ENCODE data around the gene RARRES2. TPM values are rescaled to one million over a fixed set of nuclear protein-coding genes. Genes with fewer than 3 reads are reported as not detected.
A peak's percentile ranks its signal among the peaks of the same experiment; 100 is the strongest.

Gene RARRES2
- total and polyA plus RNA-seq, 2 of the 13 experiments (the other 11 are each of a cell fraction or from before 2014, with no cell fraction given), result 134 to 172 TPM

DNA sequence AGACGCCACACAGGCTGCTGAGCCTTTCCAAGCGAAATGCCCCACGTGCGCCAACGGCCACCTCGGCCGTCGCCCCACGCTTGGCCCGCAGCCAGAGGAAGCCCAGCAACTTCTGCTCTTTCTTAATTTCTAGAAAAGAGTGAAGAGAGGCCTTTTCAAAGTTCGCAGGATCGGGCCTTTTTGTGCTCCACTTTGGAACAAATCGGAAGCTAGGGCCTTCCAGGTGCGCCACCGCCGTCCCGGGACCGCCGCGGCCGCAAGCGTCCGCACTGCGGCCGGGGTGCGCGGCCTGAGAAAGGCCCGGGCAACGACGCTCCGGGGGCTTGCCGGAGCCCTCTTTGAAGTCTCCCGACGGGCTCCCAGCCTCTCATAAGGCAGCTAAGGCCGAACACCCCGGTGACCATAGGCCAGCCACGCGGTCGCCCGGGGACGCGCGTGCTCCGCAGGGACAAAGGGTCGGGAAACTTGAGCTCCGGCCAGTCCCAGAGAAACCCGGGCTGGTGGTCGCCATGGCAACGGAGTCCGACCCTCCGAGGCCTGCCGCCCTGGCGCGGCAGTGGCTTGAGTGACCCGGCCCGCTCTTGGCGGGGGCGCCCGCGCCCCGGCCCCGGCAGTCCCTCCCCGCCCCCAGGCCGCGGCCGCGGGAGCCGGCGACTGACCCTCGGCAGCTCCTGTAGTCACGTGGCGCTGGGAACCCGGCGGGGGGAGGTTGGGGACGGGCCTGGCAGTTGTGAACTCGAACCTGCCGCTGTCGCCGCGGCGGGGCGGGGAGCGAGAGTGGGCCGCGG lies 26.9 kb upstream of the RARRES2 start, which contains the start of gene REPIN1 (continued):
- TF ChIP-seq, protein P1, sequence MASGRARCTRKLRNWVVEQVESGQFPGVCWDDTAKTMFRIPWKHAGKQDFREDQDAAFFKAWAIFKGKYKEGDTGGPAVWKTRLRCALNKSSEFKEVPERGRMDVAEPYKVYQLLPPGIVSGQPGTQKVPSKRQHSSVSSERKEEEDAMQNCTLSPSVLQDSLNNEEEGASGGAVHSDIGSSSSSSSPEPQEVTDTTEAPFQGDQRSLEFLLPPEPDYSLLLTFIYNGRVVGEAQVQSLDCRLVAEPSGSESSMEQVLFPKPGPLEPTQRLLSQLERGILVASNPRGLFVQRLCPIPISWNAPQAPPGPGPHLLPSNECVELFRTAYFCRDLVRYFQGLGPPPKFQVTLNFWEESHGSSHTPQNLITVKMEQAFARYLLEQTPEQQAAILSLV (CRISPR knock-in tag; IDR thresholded peaks at IDR 0.05; ENCODE audit: borderline replicate concordance), result no peak; the same call in 1 of the 2 replicates
- TF ChIP-seq TSC22D2 (CRISPR knock-in tag; IDR thresholded peaks at IDR 0.05; ENCODE audit: borderline replicate concordance) (no peak), PHF5A (CRISPR knock-in tag; IDR thresholded peaks at IDR 0.05; ENCODE audit: low read depth, unreplicated experiment) (no peak), ZNF563 (CRISPR knock-in tag; IDR thresholded peaks at IDR 0.05) (peak; percentile 91), MTERF4 (CRISPR knock-in tag; IDR thresholded peaks at IDR 0.05) (peak; percentile 73), ZNF512B (CRISPR knock-in tag; IDR thresholded peaks at IDR 0.05; ENCODE audit: borderline replicate concordance) (0 out of 2 replicates have a peak, but pooled peaks have one; percentile 37), SOX5 (CRISPR knock-in tag; IDR thresholded peaks at IDR 0.05; ENCODE audit: borderline replicate concordance) (no peak), ZNF639 (CRISPR knock-in tag; conservative IDR thresholded peaks at IDR 0.05) (peak; percentile 75; the same call in 1 of the 2 replicates), ZNF354B (CRISPR knock-in tag; IDR thresholded peaks at IDR 0.05) (0 out of 2 replicates have a peak, but pooled peaks have one; percentile 36), ZNF333 (CRISPR knock-in tag; IDR thresholded peaks at IDR 0.05; ENCODE audit: borderline replicate concordance) (0 out of 2 replicates have a peak, but pooled peaks have one; percentile 76), AHR (CRISPR knock-in tag; IDR thresholded peaks at IDR 0.05) (0 out of 2 replicates have a peak, but pooled peaks have one; percentile 72), FLYWCH1 (CRISPR knock-in tag; IDR thresholded peaks at IDR 0.05) (no peak)
- TF ChIP-seq, protein P2, sequence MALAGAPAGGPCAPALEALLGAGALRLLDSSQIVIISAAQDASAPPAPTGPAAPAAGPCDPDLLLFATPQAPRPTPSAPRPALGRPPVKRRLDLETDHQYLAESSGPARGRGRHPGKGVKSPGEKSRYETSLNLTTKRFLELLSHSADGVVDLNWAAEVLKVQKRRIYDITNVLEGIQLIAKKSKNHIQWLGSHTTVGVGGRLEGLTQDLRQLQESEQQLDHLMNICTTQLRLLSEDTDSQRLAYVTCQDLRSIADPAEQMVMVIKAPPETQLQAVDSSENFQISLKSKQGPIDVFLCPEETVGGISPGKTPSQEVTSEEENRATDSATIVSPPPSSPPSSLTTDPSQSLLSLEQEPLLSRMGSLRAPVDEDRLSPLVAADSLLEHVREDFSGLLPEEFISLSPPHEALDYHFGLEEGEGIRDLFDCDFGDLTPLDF (CRISPR knock-in tag; IDR thresholded peaks at IDR 0.05), result peak; percentile 72; the same call in 1 of the 2 replicates
- TF ChIP-seq, protein P3, sequence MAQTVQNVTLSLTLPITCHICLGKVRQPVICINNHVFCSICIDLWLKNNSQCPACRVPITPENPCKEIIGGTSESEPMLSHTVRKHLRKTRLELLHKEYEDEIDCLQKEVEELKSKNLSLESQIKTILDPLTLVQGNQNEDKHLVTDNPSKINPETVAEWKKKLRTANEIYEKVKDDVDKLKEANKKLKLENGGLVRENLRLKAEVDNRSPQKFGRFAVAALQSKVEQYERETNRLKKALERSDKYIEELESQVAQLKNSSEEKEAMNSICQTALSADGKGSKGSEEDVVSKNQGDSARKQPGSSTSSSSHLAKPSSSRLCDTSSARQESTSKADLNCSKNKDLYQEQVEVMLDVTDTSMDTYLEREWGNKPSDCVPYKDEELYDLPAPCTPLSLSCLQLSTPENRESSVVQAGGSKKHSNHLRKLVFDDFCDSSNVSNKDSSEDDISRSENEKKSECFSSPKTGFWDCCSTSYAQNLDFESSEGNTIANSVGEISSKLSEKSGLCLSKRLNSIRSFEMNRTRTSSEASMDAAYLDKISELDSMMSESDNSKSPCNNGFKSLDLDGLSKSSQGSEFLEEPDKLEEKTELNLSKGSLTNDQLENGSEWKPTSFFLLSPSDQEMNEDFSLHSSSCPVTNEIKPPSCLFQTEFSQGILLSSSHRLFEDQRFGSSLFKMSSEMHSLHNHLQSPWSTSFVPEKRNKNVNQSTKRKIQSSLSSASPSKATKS (CRISPR knock-in tag; IDR thresholded peaks at IDR 0.05), result no peak; the same call in 1 of the 2 replicates

All from HepG2 (cell line).